GM19193 (cell line): ENCODE results near the gene CYP8B1.

Experiments used
- POLR2A ChIP-seq: IDR thresholded peaks from 4 replicates; pipeline ENCODE4 v1.6.1; 2011; ENCODE audit not compliant: insufficient read depth, insufficient read length; ENCODE audit errors: extremely low read depth

CYP8B1 gene

GRCh38 chr3:42894698-42895579, 19.3 kb upstream of the CYP8B1 start:
- TF ChIP-seq POLR2A, result no peak

DNA sequence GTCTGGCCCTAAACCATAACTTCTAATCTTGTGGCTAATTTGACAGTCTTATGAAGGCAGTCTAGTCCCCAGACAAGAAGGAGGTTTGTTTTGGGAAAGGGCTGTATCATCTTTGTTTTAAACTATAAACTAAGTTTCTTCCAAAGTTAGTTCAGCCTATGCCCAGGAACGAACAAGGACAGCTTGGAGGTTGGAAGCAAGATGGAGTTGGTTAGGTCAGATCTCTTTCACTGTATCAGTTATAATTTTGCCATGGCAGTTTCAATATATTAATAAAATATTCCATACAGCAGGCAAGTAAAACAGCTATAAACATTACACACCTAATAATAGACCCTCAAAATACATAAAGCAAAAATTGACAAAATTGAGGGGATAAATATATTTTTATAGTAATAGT, 17.1 kb upstream of the CYP8B1 start:
- no peak for TF ChIP-seq POLR2A

- no peak for TF ChIP-seq POLR2A
These were observed 16.5 kb upstream of the CYP8B1 start for GRCh38 chr3:42892169-42892568.

GRCh38 chr3:42891042-42891441, 15.4 kb upstream of the CYP8B1 start:
- TF ChIP-seq POLR2A, result no peak

- no peak for TF ChIP-seq POLR2A
These were observed 11.4 kb upstream of the CYP8B1 start for GRCh38 chr3:42887084-42887483.

DNA sequence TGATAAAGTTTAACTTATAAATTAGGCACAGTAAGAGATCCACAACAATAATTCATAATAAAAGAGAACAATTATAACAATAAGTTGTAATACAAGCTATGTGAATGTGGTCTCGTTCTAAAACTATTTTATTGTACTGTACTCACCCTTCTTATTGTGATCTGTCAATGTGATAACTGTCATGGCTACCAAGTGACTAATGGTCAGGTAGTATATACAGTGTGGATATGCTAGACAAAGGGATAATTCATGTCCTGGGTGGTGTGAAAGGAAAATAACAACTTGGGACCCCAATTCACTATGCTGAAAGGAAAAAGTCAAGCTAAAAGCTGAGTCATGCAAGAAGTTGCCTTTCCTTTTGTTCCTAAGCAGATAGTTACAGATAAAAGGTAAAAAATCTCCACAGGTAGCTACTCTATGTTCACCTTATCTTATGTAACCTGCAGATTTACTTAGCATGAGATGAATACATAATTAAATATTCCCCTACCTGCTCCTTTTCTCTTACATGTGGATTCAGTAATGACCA, 10.7 kb upstream of the CYP8B1 start:
- TF ChIP-seq POLR2A, result no peak

DNA sequence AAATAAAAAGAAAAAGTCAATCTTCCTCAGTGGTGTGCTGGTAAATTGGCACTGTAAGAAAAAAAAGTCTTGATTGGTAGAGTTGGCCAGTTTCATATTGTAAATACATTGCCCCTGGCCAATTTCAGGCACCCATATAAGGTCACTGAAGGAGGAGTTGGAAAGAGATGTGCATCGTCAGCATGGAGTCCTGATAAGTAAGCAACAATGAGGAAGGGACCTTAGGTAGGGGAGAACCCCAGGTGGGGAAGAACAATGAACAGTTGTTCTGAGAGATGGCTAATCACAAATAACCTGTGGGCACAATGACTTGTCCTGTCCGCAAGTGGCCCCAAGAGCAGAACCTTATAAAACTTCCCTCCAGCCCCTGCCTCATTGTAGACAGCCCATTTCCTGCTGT, 8.6 kb upstream of the CYP8B1 start:
- no peak for TF ChIP-seq POLR2A

- no peak for TF ChIP-seq POLR2A
These were observed 5.1 kb upstream of the CYP8B1 start for GRCh38 chr3:42880601-42881451.

- TF ChIP-seq POLR2A, result no peak
These were observed 4.5 kb upstream of the CYP8B1 start for GRCh38 chr3:42880183-42880582.

DNA sequence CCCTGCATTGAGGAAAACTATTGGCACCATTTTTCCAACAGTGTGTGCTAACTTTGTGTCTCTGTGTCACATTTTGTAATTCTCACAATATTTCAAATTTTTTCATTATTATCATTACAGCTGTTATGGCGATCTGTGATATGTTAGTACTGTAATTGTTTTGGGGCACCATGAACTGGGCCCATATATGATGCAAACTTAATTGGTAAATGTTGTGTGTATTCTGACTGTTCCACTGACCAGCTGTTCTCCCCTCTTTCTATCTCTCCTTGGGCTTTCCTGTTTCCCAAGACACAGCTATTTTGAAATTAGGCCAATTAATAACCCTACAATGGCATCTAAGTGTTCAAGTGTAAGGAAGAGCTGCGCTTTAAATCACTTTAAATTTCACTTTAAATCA, 2.2 kb upstream of the CYP8B1 start:
- TF ChIP-seq POLR2A, result no peak

DNA sequence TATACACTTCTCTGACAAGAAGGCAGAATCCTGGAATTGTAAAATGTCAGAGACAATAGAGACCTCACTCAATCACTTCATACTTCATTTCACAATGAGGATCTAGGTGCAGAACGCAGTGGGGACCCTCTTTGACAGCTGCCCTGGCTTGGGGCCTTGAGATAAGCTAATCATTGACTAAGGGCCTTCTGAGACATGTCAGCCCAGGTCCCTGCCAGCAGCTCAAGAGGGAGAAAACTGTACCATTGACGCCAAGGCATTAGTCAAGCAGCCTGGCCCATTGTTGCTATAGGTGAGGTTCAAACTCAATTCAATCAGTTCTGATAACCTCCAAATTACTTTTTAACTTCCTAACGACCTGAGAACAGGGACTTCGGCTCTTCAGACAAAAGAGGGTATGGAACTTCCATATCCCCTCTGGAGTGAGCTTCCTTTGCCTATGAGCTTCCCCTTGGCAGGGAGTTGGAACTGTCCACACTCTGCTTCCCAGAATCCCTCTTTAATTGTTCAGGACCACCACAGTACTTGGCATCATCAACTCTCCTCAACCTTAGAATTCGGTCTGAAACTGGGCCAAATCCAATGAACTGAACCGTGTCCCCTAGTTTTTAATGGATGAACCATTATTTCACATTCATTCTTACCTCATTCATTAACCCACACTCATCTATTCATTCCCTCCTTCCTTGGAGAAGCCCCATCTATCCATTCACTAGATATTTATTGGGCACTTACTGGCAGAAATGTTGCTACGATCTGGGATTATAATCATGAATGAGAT, 1.5 kb upstream of the CYP8B1 start:
- TF ChIP-seq POLR2A, result no peak

DNA sequence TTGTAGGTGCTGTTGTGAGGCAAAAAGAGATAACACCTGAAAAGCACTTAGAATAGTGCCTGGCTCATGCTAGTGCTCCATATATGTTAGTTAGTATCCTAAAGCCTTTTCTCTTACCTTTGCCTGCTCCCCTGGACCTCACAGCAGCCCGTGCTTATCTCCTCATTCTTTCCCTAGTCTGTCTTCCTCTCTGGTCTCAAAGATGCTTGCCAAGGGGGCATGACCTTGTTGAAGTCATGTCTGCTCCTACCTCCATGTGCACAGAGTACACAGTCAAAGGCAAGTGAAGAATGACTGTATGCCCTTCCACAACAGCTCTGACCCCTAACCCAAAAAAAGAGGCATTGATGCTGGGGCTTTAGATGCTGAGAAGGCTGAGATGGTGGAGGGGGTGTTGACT, 722 bp upstream of the CYP8B1 start:
- no peak for TF ChIP-seq POLR2A

GRCh38 chr3:42874749-42875148, 930 bp downstream of the CYP8B1 start:
- no peak for TF ChIP-seq POLR2A

- no peak for TF ChIP-seq POLR2A
These were observed 2.3 kb downstream of the CYP8B1 start for GRCh38 chr3:42873221-42873982.
